ENCODE results near the gene SPTB.

Gene SPTB

DNA sequence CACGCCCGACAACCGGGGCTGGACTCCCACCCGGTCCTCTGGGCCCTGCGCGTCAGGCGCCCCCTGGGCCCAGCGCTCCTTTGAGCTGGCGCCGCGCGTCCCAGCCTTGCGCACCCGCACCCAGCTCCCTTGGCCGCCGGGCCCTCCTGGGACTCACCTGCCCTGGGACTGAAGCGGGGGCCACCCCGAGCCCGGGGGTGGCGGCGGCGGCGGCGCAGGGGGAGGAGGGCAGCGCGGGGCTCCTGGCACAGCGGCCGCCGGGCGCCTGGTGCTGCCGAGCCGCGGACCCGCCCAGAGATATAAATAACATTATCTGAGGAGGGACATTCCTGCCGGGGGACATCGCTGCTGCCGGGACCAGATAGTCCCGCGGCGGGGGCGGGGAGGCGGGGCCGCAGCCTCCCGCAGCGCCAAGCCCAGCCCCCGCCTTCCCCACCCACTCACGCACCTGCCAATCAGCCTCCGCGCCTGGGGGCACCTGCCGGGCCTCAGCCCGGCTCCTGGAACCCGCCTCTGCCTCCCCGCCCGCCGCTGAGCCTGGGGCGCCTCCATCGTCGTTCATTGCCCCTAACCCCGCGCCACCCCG is at the start of gene SPTB:
Gene SPTB (minus strand): TSS at position 273 of the 586 bp plus-strand sequence. CDS start 56,813 bp downstream, outside the sequence.
- TF ChIP-seq TCF12 (IDR thresholded peaks at IDR 0.05; ENCODE audit: low read depth) (no peak), EGR1 (IDR thresholded peaks at IDR 0.05) (peak; percentile 85)

DNA sequence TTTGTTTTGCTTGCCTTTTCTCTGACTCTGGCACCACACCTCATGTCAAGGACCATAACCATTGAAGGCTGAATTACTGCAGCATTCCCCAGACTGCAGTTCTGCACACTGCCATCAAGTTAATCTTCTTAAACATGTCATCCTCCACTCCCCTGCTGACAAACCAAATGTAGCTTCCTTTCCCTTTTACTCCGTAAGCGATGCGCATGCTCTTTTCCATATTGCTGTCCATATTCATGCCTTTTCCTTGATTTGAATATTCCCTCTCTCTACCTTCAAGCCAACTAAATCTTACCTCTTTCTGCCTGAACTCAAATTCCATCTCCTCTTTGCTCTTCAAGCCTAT is 49.3 kb upstream of the SPTB start:
- TF ChIP-seq, protein P1, sequence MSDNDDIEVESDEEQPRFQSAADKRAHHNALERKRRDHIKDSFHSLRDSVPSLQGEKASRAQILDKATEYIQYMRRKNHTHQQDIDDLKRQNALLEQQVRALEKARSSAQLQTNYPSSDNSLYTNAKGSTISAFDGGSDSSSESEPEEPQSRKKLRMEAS (IDR thresholded peaks at IDR 0.05), result no peak
- TF ChIP-seq FOXM1 (IDR thresholded peaks at IDR 0.05; ENCODE audit: borderline replicate concordance, low read depth) (no peak), RAD21 (IDR thresholded peaks at IDR 0.05; ENCODE audit: low read depth) (no peak), NFIC (IDR thresholded peaks at IDR 0.05) (no peak)

DNA sequence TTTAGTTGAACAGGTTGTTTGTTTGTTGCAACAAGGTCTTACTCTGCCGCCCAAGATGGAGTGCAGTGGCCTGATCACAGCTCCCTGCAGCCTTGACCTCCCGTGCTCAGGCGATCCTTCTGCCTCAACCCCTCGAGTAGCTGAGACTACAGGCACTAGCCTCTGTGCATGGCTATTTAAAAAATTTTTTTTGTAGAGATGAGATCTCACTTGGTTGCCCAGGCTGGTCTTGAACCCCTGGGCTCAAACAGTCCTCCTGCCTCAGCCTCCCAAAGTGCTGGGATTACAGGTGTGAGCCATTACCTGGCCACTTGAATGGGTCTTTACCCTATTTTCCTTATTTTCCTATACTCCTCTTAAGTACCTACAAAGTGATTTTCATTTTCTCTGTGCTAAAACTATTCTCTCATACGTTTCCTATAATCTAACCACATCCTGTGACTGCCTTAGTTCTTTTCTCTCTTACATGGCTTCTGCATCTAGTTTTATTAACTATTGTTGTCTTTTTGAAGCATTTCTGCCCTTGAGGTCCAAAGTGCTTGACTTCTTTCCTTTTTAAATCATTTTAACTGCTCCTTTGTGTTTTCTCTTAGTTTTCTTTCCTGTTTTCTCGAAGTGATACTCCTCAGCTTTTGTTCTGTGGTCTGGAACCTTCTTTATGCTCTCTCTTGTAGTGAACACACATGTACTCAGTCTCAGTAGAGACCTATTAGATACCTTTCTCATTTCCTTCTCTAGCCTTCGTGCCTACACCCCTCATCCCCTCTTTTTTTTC is 48.7 kb upstream of the SPTB start:
- TF ChIP-seq, protein P2, sequence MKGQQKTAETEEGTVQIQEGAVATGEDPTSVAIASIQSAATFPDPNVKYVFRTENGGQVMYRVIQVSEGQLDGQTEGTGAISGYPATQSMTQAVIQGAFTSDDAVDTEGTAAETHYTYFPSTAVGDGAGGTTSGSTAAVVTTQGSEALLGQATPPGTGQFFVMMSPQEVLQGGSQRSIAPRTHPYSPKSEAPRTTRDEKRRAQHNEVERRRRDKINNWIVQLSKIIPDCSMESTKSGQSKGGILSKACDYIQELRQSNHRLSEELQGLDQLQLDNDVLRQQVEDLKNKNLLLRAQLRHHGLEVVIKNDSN (IDR thresholded peaks at IDR 0.05), result no peak
- TF ChIP-seq TCF12 (IDR thresholded peaks at IDR 0.05; ENCODE audit: low read depth), result no peak
- TF ChIP-seq NFIC (IDR thresholded peaks at IDR 0.05), result no peak
- no peak for TF ChIP-seq FOXM1 (IDR thresholded peaks at IDR 0.05; ENCODE audit: borderline replicate concordance, low read depth)
- TF ChIP-seq TEAD4 (IDR thresholded peaks at IDR 0.05), result no peak

DNA sequence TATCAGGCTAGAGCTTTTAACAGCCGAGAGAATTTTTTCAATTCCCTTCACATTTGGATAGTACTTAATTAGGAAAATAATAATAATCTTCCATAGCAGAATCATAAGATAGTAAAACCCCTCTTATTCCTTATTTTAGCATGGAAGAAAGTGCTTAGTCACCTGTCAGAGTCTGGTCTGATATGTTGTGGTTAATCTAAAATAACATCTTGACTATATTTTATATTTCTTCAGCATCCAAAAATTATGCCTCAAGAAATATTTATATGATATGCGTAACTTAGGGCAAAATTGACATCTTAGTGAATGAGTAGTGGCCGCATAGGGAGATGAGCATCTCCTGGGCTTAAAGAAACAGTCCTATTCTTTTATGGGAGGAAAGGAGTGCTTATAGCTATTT is 47.3 kb upstream of the SPTB start:
- TF ChIP-seq EGR1 (IDR thresholded peaks at IDR 0.05) (no peak), RAD21 (IDR thresholded peaks at IDR 0.05; ENCODE audit: low read depth) (no peak), TAF1 (IDR thresholded peaks at IDR 0.05; ENCODE audit: low read depth) (no peak), FOXM1 (IDR thresholded peaks at IDR 0.05; ENCODE audit: borderline replicate concordance, low read depth) (no peak), TCF12 (IDR thresholded peaks at IDR 0.05; ENCODE audit: low read depth) (no peak), YY1 (IDR thresholded peaks at IDR 0.05; ENCODE audit: low read depth) (no peak), EP300 (IDR thresholded peaks at IDR 0.05; ENCODE audit: borderline replicate concordance) (no peak), NFIC (IDR thresholded peaks at IDR 0.05) (no peak), ZBTB7A (IDR thresholded peaks at IDR 0.05; ENCODE audit: low read depth) (no peak), TEAD4 (IDR thresholded peaks at IDR 0.05) (no peak), CEBPB (IDR thresholded peaks at IDR 0.05) (no peak), CREB1 (IDR thresholded peaks at IDR 0.05; ENCODE audit: low read depth) (no peak)
- TF ChIP-seq, protein P1 (IDR thresholded peaks at IDR 0.05), result no peak
- TF ChIP-seq, protein P3, sequence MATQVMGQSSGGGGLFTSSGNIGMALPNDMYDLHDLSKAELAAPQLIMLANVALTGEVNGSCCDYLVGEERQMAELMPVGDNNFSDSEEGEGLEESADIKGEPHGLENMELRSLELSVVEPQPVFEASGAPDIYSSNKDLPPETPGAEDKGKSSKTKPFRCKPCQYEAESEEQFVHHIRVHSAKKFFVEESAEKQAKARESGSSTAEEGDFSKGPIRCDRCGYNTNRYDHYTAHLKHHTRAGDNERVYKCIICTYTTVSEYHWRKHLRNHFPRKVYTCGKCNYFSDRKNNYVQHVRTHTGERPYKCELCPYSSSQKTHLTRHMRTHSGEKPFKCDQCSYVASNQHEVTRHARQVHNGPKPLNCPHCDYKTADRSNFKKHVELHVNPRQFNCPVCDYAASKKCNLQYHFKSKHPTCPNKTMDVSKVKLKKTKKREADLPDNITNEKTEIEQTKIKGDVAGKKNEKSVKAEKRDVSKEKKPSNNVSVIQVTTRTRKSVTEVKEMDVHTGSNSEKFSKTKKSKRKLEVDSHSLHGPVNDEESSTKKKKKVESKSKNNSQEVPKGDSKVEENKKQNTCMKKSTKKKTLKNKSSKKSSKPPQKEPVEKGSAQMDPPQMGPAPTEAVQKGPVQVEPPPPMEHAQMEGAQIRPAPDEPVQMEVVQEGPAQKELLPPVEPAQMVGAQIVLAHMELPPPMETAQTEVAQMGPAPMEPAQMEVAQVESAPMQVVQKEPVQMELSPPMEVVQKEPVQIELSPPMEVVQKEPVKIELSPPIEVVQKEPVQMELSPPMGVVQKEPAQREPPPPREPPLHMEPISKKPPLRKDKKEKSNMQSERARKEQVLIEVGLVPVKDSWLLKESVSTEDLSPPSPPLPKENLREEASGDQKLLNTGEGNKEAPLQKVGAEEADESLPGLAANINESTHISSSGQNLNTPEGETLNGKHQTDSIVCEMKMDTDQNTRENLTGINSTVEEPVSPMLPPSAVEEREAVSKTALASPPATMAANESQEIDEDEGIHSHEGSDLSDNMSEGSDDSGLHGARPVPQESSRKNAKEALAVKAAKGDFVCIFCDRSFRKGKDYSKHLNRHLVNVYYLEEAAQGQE (IDR thresholded peaks at IDR 0.05; ENCODE audit: low read depth), result no peak
- TF ChIP-seq, protein P2 (IDR thresholded peaks at IDR 0.05), result no peak

DNA sequence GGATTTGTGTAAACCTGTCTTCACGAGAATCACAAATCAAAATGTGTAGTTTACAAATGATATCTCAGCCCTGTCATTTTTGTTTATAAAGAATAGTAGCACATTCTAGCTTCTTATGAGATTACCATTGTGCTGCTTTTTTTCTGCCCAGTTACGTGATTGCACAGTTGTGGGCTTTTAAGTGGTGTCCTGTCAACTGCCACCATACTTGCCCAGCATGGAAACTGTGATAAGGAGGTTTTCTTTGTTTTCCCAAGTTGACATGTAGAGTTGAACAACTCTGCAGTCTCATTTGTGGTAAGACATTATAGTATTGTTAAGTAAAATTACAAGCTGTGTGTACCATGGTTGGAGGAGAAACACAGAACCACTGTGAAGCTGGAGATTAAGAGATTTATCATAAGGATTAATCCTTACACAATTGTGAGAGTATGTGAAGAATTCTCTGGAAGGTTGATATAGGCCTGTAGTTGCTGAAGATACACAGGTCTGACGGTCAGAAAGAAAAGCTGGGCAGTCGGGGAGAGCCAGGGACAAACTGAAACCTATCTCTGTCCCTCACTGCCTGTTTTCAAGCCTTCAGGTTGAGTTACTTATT is 46.8 kb upstream of the SPTB start:
- TF ChIP-seq RAD21 (IDR thresholded peaks at IDR 0.05; ENCODE audit: low read depth) (no peak), FOXM1 (IDR thresholded peaks at IDR 0.05; ENCODE audit: borderline replicate concordance, low read depth) (no peak), CEBPB (IDR thresholded peaks at IDR 0.05) (no peak)

DNA sequence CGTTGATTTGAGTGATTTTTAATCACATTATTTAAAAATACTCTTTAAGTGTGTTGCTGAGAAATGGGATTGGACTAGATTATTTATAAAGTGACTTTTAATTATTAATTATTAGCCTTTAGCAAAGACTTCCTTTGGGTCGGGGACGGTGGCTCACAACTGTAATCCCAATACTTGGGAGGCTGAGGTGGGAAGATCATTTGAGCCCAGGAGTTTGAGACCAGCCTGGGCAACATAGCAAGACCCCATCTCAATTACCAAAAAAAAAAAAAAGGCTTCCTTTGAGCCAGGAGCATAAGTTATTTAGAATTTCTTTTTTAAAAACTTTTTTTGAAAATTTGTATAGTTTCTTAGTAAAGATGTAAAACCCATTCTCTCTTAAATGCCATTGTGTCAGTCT is 43.3 kb upstream of the SPTB start:
- TF ChIP-seq EGR1 (IDR thresholded peaks at IDR 0.05) (no peak), TCF12 (IDR thresholded peaks at IDR 0.05; ENCODE audit: low read depth) (no peak), EP300 (IDR thresholded peaks at IDR 0.05; ENCODE audit: borderline replicate concordance) (no peak), NFIC (IDR thresholded peaks at IDR 0.05) (no peak), TEAD4 (IDR thresholded peaks at IDR 0.05) (no peak), TAF1 (IDR thresholded peaks at IDR 0.05; ENCODE audit: low read depth) (no peak), CREB1 (IDR thresholded peaks at IDR 0.05; ENCODE audit: low read depth) (no peak), CEBPB (IDR thresholded peaks at IDR 0.05) (no peak), FOXM1 (IDR thresholded peaks at IDR 0.05; ENCODE audit: borderline replicate concordance, low read depth) (no peak), YY1 (IDR thresholded peaks at IDR 0.05; ENCODE audit: low read depth) (no peak), RAD21 (IDR thresholded peaks at IDR 0.05; ENCODE audit: low read depth) (no peak), ZBTB7A (IDR thresholded peaks at IDR 0.05; ENCODE audit: low read depth) (no peak)
- TF ChIP-seq, protein P2 (IDR thresholded peaks at IDR 0.05), result no peak
- TF ChIP-seq, protein P3 (IDR thresholded peaks at IDR 0.05; ENCODE audit: low read depth), result no peak
- TF ChIP-seq, protein P1 (IDR thresholded peaks at IDR 0.05), result no peak

All from Ishikawa (cell line).